ENCODE results near the gene CELF3.

DNA sequence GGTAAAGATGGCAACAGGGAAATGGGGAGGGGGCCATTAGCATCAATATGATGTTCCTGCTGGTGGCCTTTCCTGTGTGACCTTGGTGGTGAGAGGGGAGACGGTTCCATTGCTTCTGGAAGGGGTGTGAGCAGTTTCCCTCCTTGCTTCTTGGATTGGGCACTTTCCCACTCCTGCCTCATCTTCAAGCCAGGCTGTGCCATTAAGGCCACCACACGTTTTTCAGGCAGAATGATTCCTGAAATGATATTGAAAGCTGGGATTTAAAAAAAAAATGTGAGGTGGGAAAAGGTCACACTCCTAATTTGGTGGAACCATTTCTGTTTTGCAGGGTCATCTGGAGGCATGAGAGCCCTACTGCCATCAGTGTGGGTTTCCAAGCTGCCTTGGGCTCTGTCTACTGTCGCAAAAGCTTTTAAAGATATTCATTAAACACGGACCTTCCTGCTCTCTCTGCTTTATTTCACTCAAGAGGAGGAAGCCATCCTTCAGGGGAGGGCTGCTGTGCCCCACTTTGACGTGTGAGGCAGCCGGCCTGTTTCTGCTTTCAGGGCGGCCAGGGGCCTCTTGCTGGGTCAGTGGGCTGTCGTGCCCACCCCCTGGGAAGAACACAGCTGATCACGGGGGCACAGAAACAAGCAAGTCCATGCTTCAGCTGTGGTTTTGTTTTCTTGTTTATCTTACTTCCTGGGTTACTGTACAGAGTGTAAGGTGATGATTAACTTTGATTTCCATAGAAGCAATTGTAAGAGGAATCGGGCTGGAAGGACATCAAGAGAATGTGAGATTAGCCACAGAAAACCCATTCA lies 12.8 kb upstream of the CELF3 start:
- TF ChIP-seq CTCF (optimal IDR thresholded peaks at IDR 0.05 in 1 of 3, IDR thresholded peaks at IDR 0.05 in 1 of 3, conservative IDR thresholded peaks at IDR 0.05 in 1 of 3; ENCODE audit: extremely low read depth in 1 of 3, insufficient read depth in 2 of 3, low read length in 3 of 3): no peak
- no peak for TF ChIP-seq EZH2 (IDR thresholded peaks at IDR 0.05; ENCODE audit: low read length)
